WI38 (cell line): ENCODE results near the gene TOGARAM1.

Experiments used
- H3K4me3 ChIP-seq: 2 replicates; pipeline ENCODE4 v1.5.1; 2011; ENCODE audit warnings: low read depth, mild to moderate bottlenecking, control low read depth, low read length
- CTCF ChIP-seq: IDR thresholded peaks from 2 replicates; pipeline ENCODE4 v1.5.1; 2012; ENCODE audit warnings: low read depth, mild to moderate bottlenecking, control low read depth, low read length

The TOGARAM1 gene

DNA sequence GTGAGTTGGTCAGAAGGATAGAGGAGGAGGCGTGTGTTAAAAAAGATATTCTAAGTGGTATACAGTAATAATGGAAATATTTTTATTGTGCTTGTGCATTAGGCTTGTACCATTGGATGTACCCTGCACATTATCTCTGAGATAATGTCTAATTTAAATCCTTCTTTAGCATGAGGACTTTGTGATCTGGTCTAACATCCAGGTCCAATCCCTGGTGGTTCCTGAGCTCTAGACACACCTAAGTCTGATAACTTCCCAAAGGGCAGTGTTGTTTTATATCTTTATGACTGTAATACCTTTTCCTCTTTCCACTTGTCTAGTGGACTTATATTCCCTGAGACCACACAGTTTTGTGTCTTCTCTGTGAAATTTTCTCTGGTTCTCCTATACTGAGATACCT, 142.6 kb downstream of the TOGARAM1 start:
- no peak overlapping the region for H3K4me3 ChIP-seq
- no peak for TF ChIP-seq CTCF

- H3K4me3 ChIP-seq = no peak overlapping the region
- no peak for TF ChIP-seq CTCF
Measured at GRCh38 chr14:45112896-45113781, 151.1 kb downstream of the TOGARAM1 start.

DNA sequence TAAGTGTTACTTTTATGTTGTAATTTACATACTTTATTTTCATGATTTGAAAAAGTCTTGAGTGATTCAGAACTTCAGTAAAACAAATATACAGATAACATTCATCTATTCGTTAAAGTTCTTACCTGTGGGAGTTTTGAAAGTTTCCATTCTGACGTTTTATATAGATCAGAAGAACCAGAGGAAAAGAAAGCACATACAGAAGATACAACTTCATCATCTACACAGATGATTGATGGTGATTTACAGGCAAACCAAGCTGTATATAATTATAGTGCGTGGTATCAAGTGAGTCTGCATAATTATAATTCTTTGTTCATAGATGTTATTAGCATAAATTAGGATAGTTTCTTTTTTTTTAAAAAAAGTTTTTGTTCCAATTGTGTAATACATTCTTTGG, 152.3 kb downstream of the TOGARAM1 start:
- TF ChIP-seq CTCF = no peak
- no peak overlapping the region for H3K4me3 ChIP-seq

- no peak for TF ChIP-seq CTCF
- H3K4me3 ChIP-seq = no peak overlapping the region
Measured at GRCh38 chr14:45118594-45118993, 156.6 kb downstream of the TOGARAM1 start.

DNA sequence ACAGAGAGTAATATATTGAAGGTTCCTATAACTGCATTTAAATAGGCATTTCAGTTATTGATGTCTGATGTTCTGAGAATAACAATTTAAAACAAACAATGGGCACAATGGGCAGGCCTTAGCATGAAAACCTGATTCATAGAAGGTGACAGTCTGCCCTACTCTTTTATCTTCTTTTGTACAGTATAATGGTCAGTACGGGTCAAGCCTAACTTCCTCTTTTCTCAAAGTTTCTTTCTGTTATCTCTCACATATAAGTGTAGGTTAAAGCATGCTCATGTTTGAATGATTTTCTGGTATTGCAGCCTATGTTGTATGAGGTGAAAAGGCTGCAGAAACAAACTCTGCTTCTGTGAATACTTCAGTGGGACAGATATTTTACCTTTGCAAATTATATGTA, 158.1 kb downstream of the TOGARAM1 start:
- H3K4me3 ChIP-seq = no peak overlapping the region
- TF ChIP-seq CTCF = no peak

DNA sequence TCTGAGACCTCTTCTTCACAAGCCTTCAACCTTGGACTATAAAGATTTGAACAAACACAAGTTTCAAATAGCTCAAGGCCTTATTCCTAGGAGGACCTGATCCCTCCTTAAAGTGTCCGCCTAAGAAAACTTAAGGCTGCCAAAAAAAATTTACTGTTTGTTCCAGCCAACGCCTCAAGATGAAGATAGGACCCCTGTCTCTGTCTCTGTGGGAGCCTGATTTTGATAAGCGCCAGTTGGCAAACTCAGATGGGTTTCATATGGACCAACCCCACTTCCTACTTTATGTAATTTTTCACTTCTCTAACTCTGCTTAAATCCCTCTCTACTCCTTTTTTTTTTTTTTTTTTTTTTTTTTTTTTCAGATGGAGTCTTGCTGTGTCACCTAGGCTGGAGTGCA, 161.3 kb downstream of the TOGARAM1 start:
- no peak overlapping the region for H3K4me3 ChIP-seq
- TF ChIP-seq CTCF = no peak
